Cardiac muscle cell (in vitro differentiated cells and primary cell): Measurements from ENCODE around the gene VPS13C. TPM values are rescaled to one million over a fixed set of nuclear protein-coding genes. Genes with fewer than 3 reads are reported as not detected.
A peak's percentile ranks its signal among the peaks of the same experiment; 100 is the strongest.
"Not testable (repeated sequence)": the region's sequence is repeated elsewhere in the genome, so short reads cannot be mapped to it uniquely, and the experiment has no call there.

Source experiments
- DNase-seq, 2 donors: peaks; one replicate each; pipeline versions ENCODE4 v3.0.0 to v3.0.0-alpha.2; 2010 to 2017; ENCODE audit warnings: low read depth in 1 of 2, low spot score in 1 of 2
- H3K27ac ChIP-seq: fragments of 200-600 bp; sonication (generic); 2 replicates; pipeline ENCODE4 v1.5.1; 2016
- H3K27me3 ChIP-seq: fragments of 200-600 bp; sonication (generic); 2 replicates; pipeline ENCODE4 v1.6.0; 2016; ENCODE audit warnings: control low read depth
- H3K36me3 ChIP-seq: fragments of 200-600 bp; sonication (generic); 2 replicates; pipeline ENCODE4 v1.5.1; 2016; ENCODE audit warnings: control low read depth
- H3K4me1 ChIP-seq: fragments of 200-600 bp; sonication (generic); 2 replicates; pipeline ENCODE4 v1.8.1; 2017; ENCODE audit warnings: low read depth, mild to moderate bottlenecking, mixed run types
- H3K4me3 ChIP-seq: fragments of 200-600 bp; sonication (generic); 2 replicates; pipeline ENCODE4 v1.5.1; 2016; ENCODE audit warnings: mild to moderate bottlenecking
- H3K9me3 ChIP-seq: fragments of 200-600 bp; sonication (generic); 2 replicates; pipeline ENCODE4 v1.5.1; 2017; ENCODE audit warnings: low read depth, mild to moderate bottlenecking, control low read depth
- polyA plus RNA-seq: library from polyadenylated mRNA; unstranded; fragments of >200 nt; fragmentation: Nextera tagmentation; extraction: Ambion mirVana; gene quantifications from 2 replicates; pipeline ENCODE4 v1.2.1, GENCODE V29; 2016
- total RNA-seq: library from RNA; depleted of rRNA; stranded (reverse); fragments of >200 nt; gene quantifications from 2 replicates; pipeline ENCODE4 v1.2.3, GENCODE V29; 2016
- TF ChIP-seq, protein P1 (sequence below): IDR thresholded peaks from 2 replicates; pipeline ENCODE4 v1.5.1; 2012; ENCODE audit warnings: low read depth, mild to moderate bottlenecking, low read length

VPS13C gene
- total and polyA plus RNA-seq, 2 experiments from 2014 or later = 4.5 to 31.8 TPM

DNA sequence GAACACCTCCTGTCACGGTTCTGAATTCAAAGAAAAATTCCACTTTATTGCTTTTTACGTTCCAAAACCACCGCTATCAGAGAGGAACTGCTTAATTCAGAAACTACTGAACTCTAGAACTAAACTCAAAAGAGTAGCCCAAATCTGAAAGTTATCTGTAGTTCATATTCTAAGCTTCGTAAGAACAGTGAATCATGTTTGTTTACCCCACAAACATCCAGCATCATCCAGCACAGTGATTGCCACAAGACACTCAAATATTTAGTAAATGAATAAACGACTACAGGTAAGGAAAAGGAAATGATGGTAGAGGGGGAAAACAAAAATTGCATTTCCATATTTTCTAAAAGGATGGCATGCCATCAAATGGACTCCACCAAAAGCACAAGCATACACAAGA lies 32.3 kb downstream of the VPS13C start:
- DNase-seq = no peak
- TF ChIP-seq, protein P1, sequence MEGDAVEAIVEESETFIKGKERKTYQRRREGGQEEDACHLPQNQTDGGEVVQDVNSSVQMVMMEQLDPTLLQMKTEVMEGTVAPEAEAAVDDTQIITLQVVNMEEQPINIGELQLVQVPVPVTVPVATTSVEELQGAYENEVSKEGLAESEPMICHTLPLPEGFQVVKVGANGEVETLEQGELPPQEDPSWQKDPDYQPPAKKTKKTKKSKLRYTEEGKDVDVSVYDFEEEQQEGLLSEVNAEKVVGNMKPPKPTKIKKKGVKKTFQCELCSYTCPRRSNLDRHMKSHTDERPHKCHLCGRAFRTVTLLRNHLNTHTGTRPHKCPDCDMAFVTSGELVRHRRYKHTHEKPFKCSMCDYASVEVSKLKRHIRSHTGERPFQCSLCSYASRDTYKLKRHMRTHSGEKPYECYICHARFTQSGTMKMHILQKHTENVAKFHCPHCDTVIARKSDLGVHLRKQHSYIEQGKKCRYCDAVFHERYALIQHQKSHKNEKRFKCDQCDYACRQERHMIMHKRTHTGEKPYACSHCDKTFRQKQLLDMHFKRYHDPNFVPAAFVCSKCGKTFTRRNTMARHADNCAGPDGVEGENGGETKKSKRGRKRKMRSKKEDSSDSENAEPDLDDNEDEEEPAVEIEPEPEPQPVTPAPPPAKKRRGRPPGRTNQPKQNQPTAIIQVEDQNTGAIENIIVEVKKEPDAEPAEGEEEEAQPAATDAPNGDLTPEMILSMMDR = no peak
- Histone ChIP-seq H3K4me3 (no peak overlapping the region), H3K4me1 (no peaks in the 10 kb centered on the region), H3K27me3 (no peaks in the 10 kb centered on the region), H3K36me3 (peaks cover 6% of the 10 kb centered on the region), H3K9me3 (no peaks in the 10 kb centered on the region), H3K27ac (no peak overlapping the region)

DNA sequence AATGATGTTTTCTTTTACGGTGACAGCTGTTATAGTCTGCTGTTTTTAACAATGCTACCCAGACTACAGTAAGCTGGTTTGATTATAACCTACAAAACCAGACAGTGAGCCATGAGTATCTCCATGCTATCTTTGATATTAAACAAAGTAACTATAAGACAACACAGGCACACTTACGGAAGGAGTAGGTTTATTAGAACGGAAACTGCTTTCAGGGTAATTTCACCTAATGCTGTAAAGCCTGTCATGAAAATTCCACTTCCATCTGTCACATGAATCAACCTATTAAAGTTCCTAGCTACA lies 33.0 kb downstream of the VPS13C start:
- Histone ChIP-seq H3K27ac (no peak overlapping the region), H3K9me3 (no peaks in the 10 kb centered on the region), H3K36me3 (peaks cover 3% of the 10 kb centered on the region), H3K4me1 (no peaks in the 10 kb centered on the region), H3K4me3 (no peak overlapping the region), H3K27me3 (no peaks in the 10 kb centered on the region)
- DNase-seq = no peak
- TF ChIP-seq, protein P1 = no peak

DNA sequence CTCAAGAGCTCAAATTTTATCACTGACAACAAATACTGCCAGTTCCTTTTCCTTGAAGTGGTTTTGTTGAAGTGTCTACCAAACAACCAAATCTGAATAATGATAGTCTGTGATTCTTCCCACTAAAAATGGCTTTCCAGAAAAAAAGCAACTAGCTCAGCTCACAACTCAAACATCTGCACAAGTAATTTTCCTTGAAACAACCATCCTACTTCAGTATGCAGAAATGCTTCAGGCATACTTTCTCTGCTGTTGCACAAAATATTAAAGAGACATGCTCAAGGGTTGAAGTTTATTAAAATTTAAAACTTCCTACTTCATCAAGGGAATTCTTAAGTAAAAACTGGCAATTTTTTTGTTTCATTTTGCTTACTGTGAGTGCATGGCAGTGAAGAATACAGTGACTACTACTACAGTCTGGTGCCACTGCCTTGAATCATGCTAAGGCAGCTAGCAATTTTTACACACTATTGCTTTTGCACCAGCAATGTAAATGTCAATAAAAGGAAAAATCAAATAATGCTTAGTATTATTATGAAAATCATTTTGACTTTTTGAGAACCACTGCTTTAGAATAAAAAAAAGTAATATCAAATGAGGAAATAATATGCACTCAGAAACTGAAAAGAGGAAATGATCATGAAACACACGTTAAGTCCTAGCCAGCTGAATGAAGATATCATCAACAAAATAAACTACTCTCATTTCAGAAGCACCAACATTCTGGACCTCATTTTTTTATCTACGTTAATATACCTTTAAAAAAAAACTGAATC lies 33.6 kb downstream of the VPS13C start:
- Histone ChIP-seq H3K27ac (no peak overlapping the region), H3K27me3 (no peaks in the 10 kb centered on the region), H3K9me3 (no peaks in the 10 kb centered on the region), H3K4me1 (no peaks in the 10 kb centered on the region), H3K36me3 (peaks cover 3% of the 10 kb centered on the region), H3K4me3 (no peak overlapping the region)
- TF ChIP-seq, protein P1 = no peak
- no peak for DNase-seq

DNA sequence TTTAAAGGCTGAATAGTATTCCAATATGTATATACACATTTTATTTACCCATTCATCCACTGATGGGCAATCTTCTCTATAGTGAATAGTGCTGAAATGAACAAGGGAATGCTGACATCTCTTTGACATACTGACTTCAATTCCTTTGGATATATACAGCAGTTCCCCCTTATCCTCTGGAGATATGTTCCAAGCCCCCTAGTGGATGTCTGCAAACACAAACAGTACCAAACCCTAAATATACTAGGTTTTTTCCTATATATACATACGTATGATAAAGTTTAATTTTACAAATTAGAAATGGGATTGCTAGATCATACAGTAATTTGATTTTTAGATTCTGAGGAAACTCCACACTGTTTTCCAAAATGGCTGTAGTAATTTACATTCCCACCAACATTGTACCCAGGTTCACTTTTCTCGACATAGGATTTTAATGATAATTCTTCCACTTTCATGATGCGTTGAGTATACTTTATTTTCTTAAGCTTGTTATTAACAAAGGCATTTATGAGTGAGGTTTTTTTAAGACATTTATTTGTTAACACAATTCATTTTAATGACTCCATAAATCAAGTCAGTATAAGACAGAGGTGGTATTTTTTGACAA lies 38.2 kb downstream of the VPS13C start:
- H3K4me3 ChIP-seq = no peak overlapping the region
- no peaks in the 10 kb centered on the region for H3K27me3 ChIP-seq
- TF ChIP-seq, protein P1 = peak; percentile 32
- H3K27ac ChIP-seq = no peak overlapping the region
- no peaks in the 10 kb centered on the region for H3K9me3 ChIP-seq
- DNase-seq = peak in 1 of 2 donors; percentile 3
- no peaks in the 10 kb centered on the region for H3K4me1 ChIP-seq
- peaks cover 4% of the 10 kb centered on the region for H3K36me3 ChIP-seq

DNA sequence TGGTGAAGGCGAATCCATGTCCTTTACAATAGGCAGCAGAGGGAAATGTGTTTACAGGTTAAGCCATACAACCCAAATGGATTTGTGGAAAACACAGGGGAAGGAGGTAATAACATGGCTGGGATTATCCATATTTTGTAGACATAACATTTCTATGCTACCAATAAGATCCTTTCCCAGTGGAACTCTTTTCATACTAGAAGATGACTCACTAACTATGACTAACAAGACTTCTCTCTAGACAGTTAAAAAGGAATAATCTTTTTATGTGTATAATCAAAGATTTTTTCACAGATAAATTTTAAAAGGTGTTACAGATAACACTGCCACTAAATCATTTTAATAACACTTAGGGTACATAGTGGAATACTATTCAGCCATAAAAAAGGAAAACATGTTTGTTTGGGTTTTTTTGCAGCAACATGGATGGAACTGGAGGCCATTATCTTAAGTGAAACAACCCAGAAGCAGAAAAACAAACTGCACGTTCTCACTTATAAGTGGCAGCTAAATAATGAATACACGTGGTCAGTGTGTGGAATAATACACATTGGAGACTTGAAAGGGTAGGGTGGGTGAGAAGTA lies 39.6 kb downstream of the VPS13C start:
- Histone ChIP-seq H3K27ac (no peak overlapping the region), H3K27me3 (no peaks in the 10 kb centered on the region), H3K4me1 (no peaks in the 10 kb centered on the region), H3K36me3 (peaks cover 4% of the 10 kb centered on the region), H3K4me3 (no peak overlapping the region), H3K9me3 (no peaks in the 10 kb centered on the region)
- TF ChIP-seq, protein P1 = no peak
- no peak for DNase-seq

DNA sequence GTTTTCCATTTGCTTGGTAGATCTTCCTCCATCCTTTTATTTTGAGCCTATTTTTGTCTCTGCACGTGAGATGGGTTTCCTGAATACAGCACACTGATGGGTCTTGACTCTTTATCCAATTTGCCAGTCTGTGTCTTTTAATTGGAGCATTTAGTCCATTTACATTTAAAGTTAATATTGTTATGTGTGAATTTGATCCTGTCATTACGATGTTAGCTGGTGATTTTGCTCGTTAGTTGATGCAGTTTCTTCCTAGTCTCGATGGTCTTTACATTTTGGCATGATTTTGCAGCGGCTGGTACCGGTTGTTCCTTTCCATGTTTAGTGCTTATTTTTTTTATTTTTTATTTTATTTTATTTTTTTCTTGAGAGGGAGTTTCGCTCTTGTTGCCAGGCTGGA lies 54.9 kb downstream of the VPS13C start:
- peaks cover 15% of the 10 kb centered on the region for H3K36me3 ChIP-seq
- H3K27ac ChIP-seq, DNase-seq, H3K4me1 ChIP-seq, H3K27me3 ChIP-seq, H3K9me3 ChIP-seq, H3K4me3 ChIP-seq: not testable (repeated sequence)
